MG63 (cell line): ENCODE data around the gene APLP1. TPM values are rescaled to one million over a fixed set of nuclear protein-coding genes. Genes with fewer than 3 reads are reported as not detected.
A peak's percentile ranks its signal among the peaks of the same experiment; 100 is the strongest.
"Not testable (repeated sequence)": the region's sequence is repeated elsewhere in the genome, so short reads cannot be mapped to it uniquely, and the experiment has no call there.

Source experiments
- DNase-seq: peaks from one replicate; pipeline ENCODE4 v3.0.0-alpha.2; 2020
- H3K27me3 ChIP-seq: fragments of 250-450 bp; sonication (Bioruptor Pico); 2 replicates; pipeline ENCODE4 v1.5.1; 2020; ENCODE audit warnings: mild to moderate bottlenecking, moderate library complexity
- H3K36me3 ChIP-seq: fragments of 250-450 bp; sonication (Bioruptor Pico); 2 replicates; pipeline ENCODE4 v1.5.1; 2020; ENCODE audit warnings: mild to moderate bottlenecking, moderate library complexity
- H3K4me3 ChIP-seq: fragments of 250-450 bp; sonication (Bioruptor Pico); 2 replicates; pipeline ENCODE4 v1.5.1; 2020; ENCODE audit warnings: mild to moderate bottlenecking, moderate library complexity
- H3K9me3 ChIP-seq: fragments of 250-450 bp; sonication (Bioruptor Pico); 2 replicates; pipeline ENCODE4 v1.5.1; 2020; ENCODE audit warnings: mild to moderate bottlenecking, moderate library complexity
- total RNA-seq: library from RNA; depleted of rRNA; stranded (reverse); fragments of >200 nt; shearing (Covaris generic); gene quantifications from 2 replicates; pipeline ENCODE4 v1.2.3, GENCODE V29; 2014; ENCODE audit warnings: low replicate concordance; rRNA removed

Gene APLP1
- 19.1 and 32.5 TPM in 2 replicates for total RNA-seq

GRCh38 chr19:35868172-35868822, at the start of gene APLP1:
Gene APLP1, plus strand, starts transcription at chr19:35868574. Its CDS starts 63 bp downstream, at chr19:35868637.
- Histone ChIP-seq H3K9me3 (no peaks in the 10 kb centered on the region), H3K36me3 (no peaks in the 10 kb centered on the region), H3K27me3 (peaks cover 14% of the 10 kb centered on the region), H3K4me3 (peak within 1 kb of the TSS; percentile 43)
- peak; percentile 69 for DNase-seq

- no peak overlapping the region for H3K4me3 ChIP-seq
- H3K27me3 ChIP-seq = peaks cover 46% of the 10 kb centered on the region
- no peaks in the 10 kb centered on the region for H3K36me3 ChIP-seq
- DNase-seq = no peak
- H3K9me3 ChIP-seq = no peaks in the 10 kb centered on the region
Measured at GRCh38 chr19:35822579-35822978, 45.8 kb upstream of the APLP1 start.

GRCh38 chr19:35824150-35824549, 44.2 kb upstream of the APLP1 start:
- H3K9me3 ChIP-seq = no peaks in the 10 kb centered on the region
- no peak overlapping the region for H3K4me3 ChIP-seq
- no peak for DNase-seq
- H3K27me3 ChIP-seq = peaks cover 47% of the 10 kb centered on the region
- H3K36me3 ChIP-seq = no peaks in the 10 kb centered on the region

GRCh38 chr19:35828692-35829301, 39.6 kb upstream of the APLP1 start:
- H3K9me3 ChIP-seq = no peaks in the 10 kb centered on the region
- no peak overlapping the region for H3K4me3 ChIP-seq
- no peaks in the 10 kb centered on the region for H3K36me3 ChIP-seq
- DNase-seq = peak; percentile 60
- H3K27me3 ChIP-seq = peaks cover 40% of the 10 kb centered on the region

GRCh38 chr19:35830986-35831385, 37.4 kb upstream of the APLP1 start:
- Histone ChIP-seq H3K27me3 (peaks cover 47% of the 10 kb centered on the region), H3K4me3 (no peak overlapping the region), H3K9me3 (no peaks in the 10 kb centered on the region), H3K36me3 (no peaks in the 10 kb centered on the region)
- no peak for DNase-seq

GRCh38 chr19:35832054-35832453, 36.3 kb upstream of the APLP1 start:
- H3K27me3 ChIP-seq = peaks cover 47% of the 10 kb centered on the region
- no peaks in the 10 kb centered on the region for H3K9me3 ChIP-seq
- no peak for DNase-seq
- H3K36me3 ChIP-seq = no peaks in the 10 kb centered on the region
- H3K4me3 ChIP-seq = no peak overlapping the region

- DNase-seq = no peak
- no peaks in the 10 kb centered on the region for H3K36me3 ChIP-seq
- H3K9me3 ChIP-seq = 0 out of 2 replicates have a peak, but pooled peaks cover 7% of the 10 kb centered on the region
- no peak overlapping the region for H3K4me3 ChIP-seq
- H3K27me3 ChIP-seq = peaks cover 47% of the 10 kb centered on the region
Measured at GRCh38 chr19:35833972-35834371, 34.4 kb upstream of the APLP1 start.

- H3K36me3 ChIP-seq, H3K4me3 ChIP-seq, DNase-seq: not testable (repeated sequence)
- H3K27me3 ChIP-seq = peaks cover 44% of the 10 kb centered on the region
- H3K9me3 ChIP-seq = peaks cover 10% of the 10 kb centered on the region; the same call in 1 of the 2 replicates
Measured at GRCh38 chr19:35836096-35836495, 32.3 kb upstream of the APLP1 start.

- Histone ChIP-seq H3K36me3 (no peaks in the 10 kb centered on the region), H3K27me3 (peaks cover 48% of the 10 kb centered on the region), H3K9me3 (peaks cover 10% of the 10 kb centered on the region; the same call in 1 of the 2 replicates), H3K4me3 (no peak overlapping the region)
- no peak for DNase-seq
Measured at GRCh38 chr19:35841961-35842595, 26.3 kb upstream of the APLP1 start.

GRCh38 chr19:35842666-35843272, 25.6 kb upstream of the APLP1 start:
- peaks cover 10% of the 10 kb centered on the region; the same call in 1 of the 2 replicates for H3K9me3 ChIP-seq
- H3K4me3 ChIP-seq = no peak overlapping the region

GRCh38 chr19:35843676-35844481, 24.5 kb upstream of the APLP1 start:
- H3K36me3 ChIP-seq = no peaks in the 10 kb centered on the region
- peaks cover 46% of the 10 kb centered on the region for H3K27me3 ChIP-seq
- DNase-seq = peak; percentile 44
- peaks cover 4% of the 10 kb centered on the region; the same call in 1 of the 2 replicates for H3K9me3 ChIP-seq
- H3K4me3 ChIP-seq = no peak overlapping the region

More at GRCh38 chr19:35842666-35843272, 25.6 kb upstream of the APLP1 start:
- no peak for DNase-seq
- Histone ChIP-seq H3K27me3 (peaks cover 46% of the 10 kb centered on the region), H3K36me3 (no peaks in the 10 kb centered on the region)

- H3K27me3 ChIP-seq = peaks cover 46% of the 10 kb centered on the region
Measured at GRCh38 chr19:35844482-35845214, 23.7 kb upstream of the APLP1 start.

GRCh38 chr19:35845215-35846037, 22.9 kb upstream of the APLP1 start:
- Histone ChIP-seq H3K4me3 (no peak overlapping the region), H3K27me3 (peaks cover 46% of the 10 kb centered on the region), H3K9me3 (no peaks in the 10 kb centered on the region), H3K36me3 (no peaks in the 10 kb centered on the region)
- DNase-seq = peak; percentile 28

More at GRCh38 chr19:35844482-35845214, 23.7 kb upstream of the APLP1 start:
- no peak for DNase-seq
- Histone ChIP-seq H3K9me3 (peaks cover under 1% of the 10 kb centered on the region; the same call in 1 of the 2 replicates), H3K36me3 (no peaks in the 10 kb centered on the region), H3K4me3 (no peak overlapping the region)

GRCh38 chr19:35846038-35846668, 22.2 kb upstream of the APLP1 start:
- DNase-seq = no peak
- no peak overlapping the region for H3K4me3 ChIP-seq
- H3K27me3 ChIP-seq = peaks cover 46% of the 10 kb centered on the region
- no peaks in the 10 kb centered on the region for H3K9me3 ChIP-seq
- no peaks in the 10 kb centered on the region for H3K36me3 ChIP-seq
